ENCODE data around the gene MAK. TPM values are rescaled to one million over a fixed set of nuclear protein-coding genes. Genes with fewer than 3 reads are reported as not detected.

Gene MAK
- total RNA-seq, 4 donors from 2014 or later, result not detected

DNA sequence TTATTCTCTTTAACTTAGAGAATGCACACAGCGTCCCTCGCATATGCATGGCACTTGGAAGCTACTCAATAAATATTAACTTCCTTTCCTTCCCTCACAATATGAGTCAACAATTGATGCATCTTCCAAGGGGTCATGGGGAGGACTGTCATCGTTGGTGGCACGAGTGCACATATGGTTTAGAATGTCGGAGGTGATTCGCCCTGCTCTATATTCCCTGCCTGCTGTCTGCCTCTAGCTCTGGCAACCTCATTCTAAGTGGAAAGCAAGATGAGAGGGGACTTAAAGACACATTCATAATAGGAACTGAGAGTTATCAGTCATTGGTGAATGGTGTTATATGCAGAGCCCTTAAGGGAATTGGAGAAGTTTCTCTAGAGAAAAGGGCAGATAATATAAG, 44.6 kb downstream of the MAK start:
- Histone ChIP-seq H3K27me3 (no peaks in the 10 kb centered on the region), H3K4me3 (no peak overlapping the region), H3K9me3 (no peaks in the 10 kb centered on the region), H3K36me3 (peaks cover 0 to 6% of the 10 kb centered on the region in 2 donors), H3K4me1 (no peaks in the 10 kb centered on the region), H3K27ac (no peak overlapping the region)
- intact Hi-C loops (cut with DNase I; ENCODE audit: low total_unique reads), result loop anchor here (10.0 kb wide), 1 partner anchor 279 kb away; no protein-coding TSS in a partner anchor
- TF ChIP-seq POLR2A (IDR thresholded peaks at IDR 0.05), result no peak
- TF ChIP-seq, protein P1, sequence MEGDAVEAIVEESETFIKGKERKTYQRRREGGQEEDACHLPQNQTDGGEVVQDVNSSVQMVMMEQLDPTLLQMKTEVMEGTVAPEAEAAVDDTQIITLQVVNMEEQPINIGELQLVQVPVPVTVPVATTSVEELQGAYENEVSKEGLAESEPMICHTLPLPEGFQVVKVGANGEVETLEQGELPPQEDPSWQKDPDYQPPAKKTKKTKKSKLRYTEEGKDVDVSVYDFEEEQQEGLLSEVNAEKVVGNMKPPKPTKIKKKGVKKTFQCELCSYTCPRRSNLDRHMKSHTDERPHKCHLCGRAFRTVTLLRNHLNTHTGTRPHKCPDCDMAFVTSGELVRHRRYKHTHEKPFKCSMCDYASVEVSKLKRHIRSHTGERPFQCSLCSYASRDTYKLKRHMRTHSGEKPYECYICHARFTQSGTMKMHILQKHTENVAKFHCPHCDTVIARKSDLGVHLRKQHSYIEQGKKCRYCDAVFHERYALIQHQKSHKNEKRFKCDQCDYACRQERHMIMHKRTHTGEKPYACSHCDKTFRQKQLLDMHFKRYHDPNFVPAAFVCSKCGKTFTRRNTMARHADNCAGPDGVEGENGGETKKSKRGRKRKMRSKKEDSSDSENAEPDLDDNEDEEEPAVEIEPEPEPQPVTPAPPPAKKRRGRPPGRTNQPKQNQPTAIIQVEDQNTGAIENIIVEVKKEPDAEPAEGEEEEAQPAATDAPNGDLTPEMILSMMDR (IDR thresholded peaks at IDR 0.05 in 4 of 5, conservative IDR thresholded peaks at IDR 0.05 in 1 of 5), result no peak
- no peak for DNase-seq
- in situ Hi-C loops (cut with MboI; ENCODE audit: low sequenced_read_pairs in 4 of 4), result loop anchor here in 3 of 4 donors (25.0 kb wide), 2 partner anchors 281 to 306 kb away; partner anchors contain the start of gene GCNT2 (in 2 of the 3)
- ATAC-seq, result no peak

DNA sequence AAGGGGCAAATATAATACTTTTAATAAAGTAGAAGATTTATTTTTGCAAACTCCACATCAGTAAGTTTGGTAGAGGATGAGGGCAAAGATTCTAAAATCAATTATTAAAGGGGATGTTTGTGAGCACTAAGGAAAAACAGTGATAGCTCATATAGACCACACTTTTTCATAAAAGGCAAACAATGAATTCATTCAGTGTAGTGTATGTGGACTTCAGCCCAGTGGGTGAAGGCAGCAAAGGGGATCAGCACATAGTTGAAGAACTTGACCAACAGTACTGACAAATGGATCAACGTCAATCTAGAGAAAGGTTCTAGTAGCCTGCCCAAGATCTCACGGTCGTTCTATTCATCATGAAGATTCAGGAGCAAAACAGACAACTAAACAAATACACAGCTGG, 45.3 kb downstream of the MAK start:
- H3K4me3 ChIP-seq, result no peak overlapping the region
- no peak for TF ChIP-seq POLR2A (IDR thresholded peaks at IDR 0.05)
- TF ChIP-seq, protein P1 (IDR thresholded peaks at IDR 0.05 in 4 of 5, conservative IDR thresholded peaks at IDR 0.05 in 1 of 5), result no peak
- intact Hi-C loops (cut with DNase I; ENCODE audit: low total_unique reads) (loop anchor here (10.0 kb wide), 1 partner anchor 278 kb away; no protein-coding TSS in a partner anchor), in situ Hi-C loops (cut with MboI; ENCODE audit: low sequenced_read_pairs in 4 of 4) (loop anchor here in 3 of 4 donors (25.0 kb wide), 2 partner anchors 281 to 306 kb away; partner anchors contain the start of gene GCNT2 (in 2 of the 3))
- H3K36me3 ChIP-seq, result peaks cover 0 to 6% of the 10 kb centered on the region in 2 donors
- no peaks in the 10 kb centered on the region for H3K27me3 ChIP-seq
- no peak for ATAC-seq
- no peaks in the 10 kb centered on the region for H3K4me1 ChIP-seq
- no peaks in the 10 kb centered on the region for H3K9me3 ChIP-seq
- no peak overlapping the region for H3K27ac ChIP-seq
- no peak for DNase-seq

DNA sequence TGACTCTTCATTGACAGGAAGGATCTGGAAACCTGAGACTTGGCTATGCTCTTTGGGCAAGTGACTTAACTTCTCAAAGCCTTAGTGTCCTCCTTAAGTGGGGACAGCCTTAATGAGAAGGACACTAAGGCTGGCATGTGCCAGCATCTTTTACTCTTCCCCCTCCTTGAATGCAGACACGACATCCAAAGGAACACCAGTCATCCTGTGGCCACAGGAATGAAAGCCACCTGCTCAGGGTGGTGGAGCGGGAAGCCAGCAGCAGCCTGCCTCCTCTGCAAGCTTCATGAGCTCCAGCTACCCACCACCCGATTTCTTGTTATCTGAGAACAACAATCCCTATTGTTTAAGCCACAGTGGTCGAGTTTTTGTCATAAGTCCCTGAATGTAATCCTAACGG, 46.2 kb downstream of the MAK start:
- intact Hi-C loops (cut with DNase I; ENCODE audit: low total_unique reads) (loop anchor here (10.0 kb wide), 1 partner anchor 277 kb away; no protein-coding TSS in a partner anchor), in situ Hi-C loops (cut with MboI; ENCODE audit: low sequenced_read_pairs in 4 of 4) (loop anchor here in 3 of 4 donors (25.0 kb wide), 2 partner anchors 280 to 305 kb away; partner anchors contain the start of gene GCNT2 (in 2 of the 3))
- H3K4me1 ChIP-seq, result no peaks in the 10 kb centered on the region
- TF ChIP-seq, protein P1 (IDR thresholded peaks at IDR 0.05 in 4 of 5, conservative IDR thresholded peaks at IDR 0.05 in 1 of 5), result no peak
- TF ChIP-seq POLR2A (IDR thresholded peaks at IDR 0.05), result no peak
- H3K27me3 ChIP-seq, result no peaks in the 10 kb centered on the region
- no peak for DNase-seq
- ATAC-seq, result no peak
- peaks cover 0 to 6% of the 10 kb centered on the region in 2 donors for H3K36me3 ChIP-seq
- H3K9me3 ChIP-seq, result no peaks in the 10 kb centered on the region
- no peak overlapping the region for H3K27ac ChIP-seq
- H3K4me3 ChIP-seq, result no peak overlapping the region

DNA sequence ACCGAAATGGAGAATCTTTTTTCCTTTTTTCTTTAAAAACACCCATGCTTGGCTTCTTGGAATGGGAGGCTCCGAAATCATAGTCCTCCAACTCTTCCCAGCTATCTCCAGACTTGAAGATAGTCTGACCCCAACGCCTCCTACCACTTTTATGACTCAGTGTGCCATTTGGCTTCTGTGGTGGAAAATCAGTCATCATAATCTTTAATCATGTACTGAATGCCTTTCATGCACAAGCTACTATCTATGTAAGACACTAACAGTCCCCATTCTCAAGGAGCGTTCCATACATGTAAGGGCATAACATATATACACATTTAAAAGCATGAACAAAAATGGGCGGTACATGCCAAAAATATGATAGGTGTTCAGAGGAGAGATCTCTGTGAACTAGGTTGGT, 46.7 kb downstream of the MAK start:
- Histone ChIP-seq H3K36me3 (peaks cover 0 to 6% of the 10 kb centered on the region in 2 donors), H3K27me3 (no peaks in the 10 kb centered on the region), H3K4me3 (no peak overlapping the region), H3K4me1 (no peaks in the 10 kb centered on the region), H3K9me3 (no peaks in the 10 kb centered on the region), H3K27ac (no peak overlapping the region)
- in situ Hi-C loops (cut with MboI; ENCODE audit: low sequenced_read_pairs in 4 of 4) (loop anchor here in 3 of 4 donors (25.0 kb wide), 2 partner anchors 279 to 304 kb away; partner anchors contain the start of gene GCNT2 (in 2 of the 3)), intact Hi-C loops (cut with DNase I; ENCODE audit: low total_unique reads) (loop anchor here (10.0 kb wide), 1 partner anchor 277 kb away; no protein-coding TSS in a partner anchor)
- TF ChIP-seq, protein P1 (IDR thresholded peaks at IDR 0.05 in 4 of 5, conservative IDR thresholded peaks at IDR 0.05 in 1 of 5), result no peak
- TF ChIP-seq POLR2A (IDR thresholded peaks at IDR 0.05), result no peak
- ATAC-seq (no peak), DNase-seq (no peak)

All from gastrocnemius medialis (tissue), 4 donors.